Stimulated activated CD4-positive, alpha-beta T cell treated with anti-CD3 and anti-CD28 coated beads, TNF-alpha, amount 100 ng/mL, for 48 hours (primary cell): Measurements from ENCODE around the gene ARHGAP11B.
"Not testable (repeated sequence)": the region's sequence is repeated elsewhere in the genome, so short reads cannot be mapped to it uniquely, and the experiment has no call there.

Experiments
- DNase-seq, 3 donors: peaks; one replicate each; pipeline ENCODE4 v3.0.0-alpha.2; 2020; ENCODE audit warnings: low read depth in 3 of 3

ARHGAP11B gene

GRCh38 chr15:30625436-30626193, at the start of gene ARHGAP11B:
Gene ARHGAP11B (plus strand): TSS chr15:30626128.
- DNase-seq = peak; percentile 88 to 95 (median 94)

GRCh38 chr15:30579394-30579970, 46.4 kb upstream of the ARHGAP11B start:
- DNase-seq = not testable (repeated sequence)

- not testable (repeated sequence) for DNase-seq
These were observed 45.2 kb upstream of the ARHGAP11B start for GRCh38 chr15:30580716-30581115.

- DNase-seq = not testable (repeated sequence)
These were observed 27.0 kb upstream of the ARHGAP11B start for GRCh38 chr15:30598953-30599352.

GRCh38 chr15:30603796-30604195, 22.1 kb upstream of the ARHGAP11B start, which contains the start of gene GOLGA8H:
Gene GOLGA8H (plus strand): TSS chr15:30604028. CDS start chr15:30604126, 98 bp downstream.
- not testable (repeated sequence) for DNase-seq

- not testable (repeated sequence) for DNase-seq
These were observed 13.7 kb upstream of the ARHGAP11B start for GRCh38 chr15:30612271-30612670.

- not testable (repeated sequence) for DNase-seq
These were observed 4.6 kb upstream of the ARHGAP11B start for GRCh38 chr15:30621342-30621741.

GRCh38 chr15:30626194-30626565, 252 bp downstream of the ARHGAP11B start:
- not testable (repeated sequence) for DNase-seq

GRCh38 chr15:30626632-30627031, 704 bp downstream of the ARHGAP11B start:
- DNase-seq = not testable (repeated sequence)

- no peak for DNase-seq
These were observed 24.3 kb downstream of the ARHGAP11B start for GRCh38 chr15:30650012-30650929.

GRCh38 chr15:30661154-30661553, 35.2 kb downstream of the ARHGAP11B start:
- not testable (repeated sequence) for DNase-seq

- not testable (repeated sequence) for DNase-seq
These were observed 43.7 kb downstream of the ARHGAP11B start for GRCh38 chr15:30669621-30670020.

- DNase-seq = no peak
These were observed 44.1 kb downstream of the ARHGAP11B start for GRCh38 chr15:30670056-30670455.

GRCh38 chr15:30671309-30671708, 45.4 kb downstream of the ARHGAP11B start:
- DNase-seq = no peak

- no peak for DNase-seq
These were observed 49.2 kb downstream of the ARHGAP11B start for GRCh38 chr15:30675126-30675525.

- DNase-seq = not testable (repeated sequence)
These were observed 50.0 kb downstream of the ARHGAP11B start for GRCh38 chr15:30675891-30676290.

GRCh38 chr15:30680997-30681396, 55.1 kb downstream of the ARHGAP11B start:
- not testable (repeated sequence) for DNase-seq

GRCh38 chr15:30685709-30686285, 59.9 kb downstream of the ARHGAP11B start:
- not testable (repeated sequence) for DNase-seq

- DNase-seq = not testable (repeated sequence)
These were observed 60.7 kb downstream of the ARHGAP11B start for GRCh38 chr15:30686651-30687050.
